K562 (cell line): Measurements from ENCODE around the gene ENG. TPM values are rescaled to one million over a fixed set of nuclear protein-coding genes. Genes with fewer than 3 reads are reported as not detected.

Experiments
- AFF1 ChIP-seq, 2 experiments: fragments of 450-650 bp; IDR thresholded peaks; 2 replicates each; pipeline ENCODE4 v1.6.1; 2018; ENCODE audit warnings: mild to moderate bottlenecking in 2 of 2, low read depth in 1 of 2; ENCODE audit not compliant: partially characterized antibody in 2 of 2
- CGGBP1 ChIP-seq: fragments of 250-450 bp; sonication (Bioruptor Pico); IDR thresholded peaks from 2 replicates; pipeline ENCODE4 v1.9.0; 2021; ENCODE audit warnings: mild to moderate bottlenecking
- E2F3 ChIP-seq: fragments of 250-450 bp; sonication (Bioruptor Pico); IDR thresholded peaks from 2 replicates; pipeline ENCODE4 v1.4.0; 2020; ENCODE audit warnings: mild to moderate bottlenecking
- EP400 ChIP-seq: fragments of 450-650 bp; IDR thresholded peaks from 2 replicates; pipeline ENCODE4 v1.6.1; 2017; ENCODE audit warnings: antibody characterized with exemption, mild to moderate bottlenecking, moderate library complexity
- ESRRA ChIP-seq: fragments of 450-650 bp; IDR thresholded peaks from 2 replicates; pipeline ENCODE4 v1.6.1; 2014; ENCODE audit warnings: low read depth, mild to moderate bottlenecking, moderate library complexity, borderline replicate concordance
- HMBOX1 ChIP-seq: sonication (generic); IDR thresholded peaks from 2 replicates; pipeline ENCODE4 v1.6.1; 2016
- KDM5B ChIP-seq: fragments of 200-600 bp; sonication (generic); IDR thresholded peaks from 2 replicates; pipeline ENCODE4 v1.6.1; 2012; ENCODE audit warnings: low read depth, mild to moderate bottlenecking, moderate library complexity, low read length, control low read depth, inconsistent platforms; ENCODE audit not compliant: insufficient replicate concordance
- MAFF ChIP-seq: IDR thresholded peaks from 2 replicates; pipeline ENCODE4 v1.6.1; 2012; ENCODE audit warnings: low read length, improper control_type of control experiment
- MAZ ChIP-seq, 2 experiments: fragments of 450-650 bp in 1 of 2; sonication (generic) in 1 of 2; formaldehyde crosslinking; IDR thresholded peaks in 1 of 2; conservative IDR thresholded peaks in 1 of 2; 2 replicates each; pipeline versions ENCODE4 v1.4.0 to v1.5.0; 2020; ENCODE audit warnings: mild to moderate bottlenecking in 1 of 2, missing genetic modification reagents in 1 of 2
- MEF2A ChIP-seq: IDR thresholded peaks from 2 replicates; pipeline ENCODE4 v1.6.1; 2011; ENCODE audit warnings: low read depth, mild to moderate bottlenecking, low read length, moderate library complexity; ENCODE audit not compliant: control insufficient read depth
- NFYB ChIP-seq: IDR thresholded peaks from 2 replicates; pipeline ENCODE4 v1.6.1; 2011; ENCODE audit warnings: mild to moderate bottlenecking, moderate library complexity; ENCODE audit not compliant: insufficient read length; ENCODE audit errors: extremely low read depth
- PCBP2 ChIP-seq: fragments of 200-400 bp; formaldehyde crosslinking; IDR thresholded peaks from 2 replicates; pipeline ENCODE4 v1.6.1; 2018; ENCODE audit warnings: low read length, low read depth, mild to moderate bottlenecking, moderate library complexity; ENCODE audit not compliant: poor library complexity, severe bottlenecking
- PRPF4 ChIP-seq: fragments of 200-400 bp; formaldehyde crosslinking; IDR thresholded peaks from one replicate; pipeline ENCODE4 v1.6.1; 2017; ENCODE audit warnings: low read length, low read depth, mild to moderate bottlenecking; ENCODE audit not compliant: insufficient read depth, poor library complexity, severe bottlenecking
- ZNF143 ChIP-seq: sonication (generic); formaldehyde crosslinking; IDR thresholded peaks from 2 replicates; pipeline ENCODE4 v1.9.0; 2022; ENCODE audit warnings: mild to moderate bottlenecking, missing genetic modification reagents
- ZNF174 ChIP-seq: fragments of 250-450 bp; sonication (Bioruptor Pico); IDR thresholded peaks from 2 replicates; pipeline ENCODE4 v1.4.0; 2020; ENCODE audit warnings: mild to moderate bottlenecking
- ZNF41 ChIP-seq: fragments of 250-450 bp; sonication (Bioruptor Pico); conservative IDR thresholded peaks from 2 replicates; pipeline ENCODE4 v1.4.0; 2020; ENCODE audit warnings: mild to moderate bottlenecking
- ZNF449 ChIP-seq: fragments of 250-450 bp; sonication (Bioruptor Pico); IDR thresholded peaks from 2 replicates; pipeline ENCODE4 v1.8.0; 2022; ENCODE audit warnings: moderate library complexity, mild to moderate bottlenecking, inconsistent platforms
- polyA plus RNA-seq, 8 experiments: library from polyadenylated mRNA; depleted of rRNA in 4 of 8; stranded (reverse) in 5 of 8; unstranded in 3 of 8; fragments of >200 nt; fragmentation: Nextera tagmentation in 2 of 8; fragmentation: Illumina TruSeq in 1 of 8; extraction: Ambion mirVana in 2 of 8; extraction: Trizol in 1 of 8; gene quantifications; 2 replicates each; pipeline versions ENCODE4 v1.2.1 to v1.2.3, GENCODE V29; 2011 to 2014; ENCODE audit warnings: inconsistent platforms in 1 of 8, missing spikeins in 1 of 8
- total RNA-seq, 7 experiments: library from RNA; depleted of rRNA in 6 of 7; stranded (reverse); fragments of >200 nt in 6 of 7; fragmentation: Illumina TruSeq in 2 of 7; extraction: Trizol in 2 of 7; gene quantifications; 2 replicates each; pipeline versions ENCODE4 v1.2.1 to v1.2.3, GENCODE V29; 2011 to 2021; ENCODE audit warnings: low replicate concordance in 1 of 7

The ENG gene
- total and polyA plus RNA-seq, 9 of the 15 experiments (the other 6 are each of a cell fraction or from before 2014, with no cell fraction given), result 0.04 to 0.40 (median 0.14) TPM; not detected in 1

- TF ChIP-seq ZNF449 (no peak), ESRRA (0 out of 2 replicates have a peak, but pooled peaks have one; percentile 15), ZNF41 (CRISPR knock-in tag) (no peak), CGGBP1 (CRISPR knock-in tag) (no peak), E2F3 (no peak), EP400 (no peak; the same call in 1 of the 2 replicates), ZNF143 (no peak), PCBP2 (no peak), NFYB (no peak), MEF2A (no peak), MAFF (no peak), PRPF4 (no peak), HMBOX1 (no peak), KDM5B (no peak), AFF1 (IDR thresholded peaks at IDR 0.05; ENCODE audit: low read depth in 1 of 2, partially characterized antibody in 2 of 2) (no peak), MAZ (CRISPR knock-in tag; conservative IDR thresholded peaks at IDR 0.05 in 1 of 2, IDR thresholded peaks at IDR 0.05 in 1 of 2) (peak; percentile 78 to 84), ZNF174 (CRISPR knock-in tag) (no peak)
Measured at GRCh38 chr9:127903557-127904475, 49.4 kb upstream of the ENG start (continued).
